Endothelial cell of umbilical vein (primary cell): ENCODE measurements around the gene ADAM23. TPM values are rescaled to one million over a fixed set of nuclear protein-coding genes. Genes with fewer than 3 reads are reported as not detected.

Experiments used
- BruUV-seq: library from RNA; stranded (reverse); fragments of 400-500 nt; replicated peaks from 2 replicates; lab custom pipeline; 2021; lab: Mats Ljungman, UMichigan
- CTCF ChIA-PET: fragments of 300-600, 350-600 bp; sonication (Branson Sonifier 250); formaldehyde crosslinking; loops from one replicate; lab custom pipeline; 2021; ENCODE audit warnings: antibody characterized with exemption, inconsistent platforms; lab: Charles Lee
- POLR2A ChIA-PET: fragments of 300-600, 350-600 bp; sonication (Branson Sonifier 250); formaldehyde crosslinking; loops from one replicate; lab custom pipeline; 2021; ENCODE audit warnings: antibody characterized with exemption, inconsistent platforms; lab: Charles Lee
- DNase-seq: peaks from one replicate; pipeline ENCODE4 v3.0.0-alpha.2; 2011; ENCODE audit warnings: low read depth, low spot score
- FAIRE-seq: peaks from 2 replicates; lab custom pipeline; 2011; peaks lifted over from hg19 to GRCh38; lab: Jason Lieb, UNC
- H2AFZ ChIP-seq: 2 replicates; pipeline ENCODE4 v1.6.0; 2012; ENCODE audit warnings: low read depth, low read length, control low read depth, inconsistent platforms
- H3K27ac ChIP-seq: 2 replicates; pipeline ENCODE4 v1.5.1; 2011; ENCODE audit warnings: low read depth, mild to moderate bottlenecking, control low read depth, low read length, moderate library complexity; ENCODE audit not compliant: insufficient read depth
- H3K27me3 ChIP-seq, 2 experiments: 2 replicates each; pipeline versions ENCODE4 v1.6.0 to v1.6.1; 2011; ENCODE audit warnings: low read length in 2 of 2, mixed read lengths in 1 of 2; ENCODE audit not compliant: control insufficient read depth in 2 of 2, insufficient read depth in 2 of 2
- H3K36me3 ChIP-seq, 2 experiments: 2 replicates in 1 of 2; 3 replicates in 1 of 2; pipeline ENCODE4 v1.5.1; 2011; ENCODE audit warnings: low read length in 2 of 2, mild to moderate bottlenecking in 1 of 2, moderate library complexity in 1 of 2; ENCODE audit not compliant: control insufficient read depth in 2 of 2, insufficient read depth in 2 of 2; ENCODE audit errors: extremely low read depth in 1 of 2
- H3K4me1 ChIP-seq: 3 replicates; pipeline ENCODE4 v1.5.1; 2011; ENCODE audit warnings: mild to moderate bottlenecking, low read length; ENCODE audit not compliant: control insufficient read depth, insufficient read depth; ENCODE audit errors: extremely low read depth
- H3K4me2 ChIP-seq: 2 replicates; pipeline ENCODE4 v1.6.1; 2011; ENCODE audit warnings: low read length, control low read depth, mixed read lengths; ENCODE audit not compliant: insufficient read depth
- H3K4me3 ChIP-seq, 3 experiments: fragments of 200-600 bp in 1 of 3; sonication (generic), shearing (Covaris generic) in 1 of 3; replicated peaks in 1 of 3; 2 replicates each; pipeline ENCODE4 v1.5.1; 2011 to 2016; ENCODE audit warnings: control low read depth in 3 of 3, low read length in 3 of 3, mild to moderate bottlenecking in 2 of 3, inconsistent platforms in 1 of 3, low read depth in 1 of 3, moderate library complexity in 1 of 3; ENCODE audit not compliant: insufficient read depth in 1 of 3
- H3K79me2 ChIP-seq: 2 replicates; pipeline ENCODE4 v1.6.0; 2012; ENCODE audit warnings: low read length, inconsistent platforms; ENCODE audit not compliant: control insufficient read depth, insufficient read depth
- H3K9ac ChIP-seq: replicated peaks from 2 replicates; pipeline ENCODE3; 2011; ENCODE audit warnings: low read length, control low read depth; ENCODE audit not compliant: insufficient read depth; ENCODE audit errors: extremely low read depth
- H3K9me1 ChIP-seq: replicated peaks from 3 replicates; pipeline ENCODE4 v1.6.0; 2011; ENCODE audit warnings: mild to moderate bottlenecking, low read length; ENCODE audit not compliant: control insufficient read depth, insufficient read depth; ENCODE audit errors: extremely low read depth
- H3K9me3 ChIP-seq: replicated peaks from 2 replicates; pipeline ENCODE4 v1.5.1; 2012; ENCODE audit warnings: low read length, inconsistent platforms; ENCODE audit not compliant: control insufficient read depth, insufficient read depth
- H4K20me1 ChIP-seq: replicated peaks from 2 replicates; pipeline ENCODE3; 2011; ENCODE audit warnings: mild to moderate bottlenecking, low read length; ENCODE audit not compliant: control insufficient read depth, insufficient read depth; ENCODE audit errors: extremely low read depth
- EZH2 ChIP-seq: IDR thresholded peaks from 2 replicates; pipeline ENCODE4 v1.6.1; 2012; ENCODE audit warnings: borderline replicate concordance, low read depth, mild to moderate bottlenecking, moderate library complexity, low read length, inconsistent platforms; ENCODE audit not compliant: severe bottlenecking
- FOS ChIP-seq: IDR thresholded peaks from 2 replicates; pipeline ENCODE4 v1.6.1; 2011; ENCODE audit warnings: mild to moderate bottlenecking, low read length, moderate library complexity, borderline replicate concordance; ENCODE audit not compliant: insufficient read depth
- GATA2 ChIP-seq: IDR thresholded peaks from 2 replicates; pipeline ENCODE4 v1.7.0; 2011; ENCODE audit warnings: low read depth, mild to moderate bottlenecking, moderate library complexity, mixed read lengths, low read length; ENCODE audit not compliant: insufficient read length, insufficient read depth
- JUN ChIP-seq: IDR thresholded peaks from 2 replicates; pipeline ENCODE4 v1.6.1; 2011; ENCODE audit warnings: borderline replicate concordance, low read depth; ENCODE audit not compliant: insufficient read length, insufficient read depth
- MAX ChIP-seq: IDR thresholded peaks from 2 replicates; pipeline ENCODE4 v1.6.1; 2011; ENCODE audit not compliant: insufficient read depth, insufficient read length
- MYC ChIP-seq: IDR thresholded peaks from one replicate; pipeline ENCODE4 v1.6.1; 2011; ENCODE audit warnings: mild to moderate bottlenecking, low read depth, low read length
- POLR2A ChIP-seq: IDR thresholded peaks from 2 replicates; pipeline ENCODE4 v1.6.1; 2012; ENCODE audit warnings: low read depth, mild to moderate bottlenecking, control low read depth, low read length
- POLR2AphosphoS5 ChIP-seq: IDR thresholded peaks from 2 replicates; pipeline ENCODE4 v1.6.1; 2012; ENCODE audit warnings: low read depth, mild to moderate bottlenecking, control low read depth, low read length, moderate library complexity; ENCODE audit not compliant: insufficient read depth
- dilution Hi-C: fragments of 300-500 bp; cut with MboI; formaldehyde crosslinking; loops from one replicate; pipeline ENCODE4 v1.15.0; 2019; ENCODE audit warnings: low sequenced_read_pairs; ENCODE audit not compliant: extremely low pct_ligation_motif_present
- intact Hi-C: fragments of 100-400 bp; cut with micrococcal nuclease; formaldehyde crosslinking; loops from one replicate; pipeline ENCODE4 v1.10.0; 2022
- polyA plus RNA-seq, 4 experiments: library from polyadenylated mRNA; depleted of rRNA in 3 of 4; stranded (reverse) in 3 of 4; unstranded in 1 of 4; fragments of >200 nt; gene quantifications; 2 replicates each; pipeline versions ENCODE4 v1.2.1 to v1.2.3, GENCODE V29; 2011 to 2012; ENCODE audit warnings: missing spikeins in 1 of 4
- total RNA-seq: library from RNA; stranded (reverse); gene quantifications from 2 replicates; pipeline ENCODE4 v1.2.3, GENCODE V29; 2021
- TF ChIP-seq, protein P1 (sequence below), 2 donors: IDR thresholded peaks; 1 replicate in 1 of 2; 2 replicates in 1 of 2; pipeline ENCODE4 v1.5.1; 2011; ENCODE audit warnings: low read length in 2 of 2, mild to moderate bottlenecking in 2 of 2, moderate library complexity in 2 of 2, control low read depth in 1 of 2, inconsistent platforms in 1 of 2, low read depth in 1 of 2; ENCODE audit not compliant: insufficient read depth in 1 of 2; ENCODE audit errors: extremely low read depth in 1 of 2

ADAM23 gene
- total and polyA plus RNA-seq, 2 donors (not counting 3 experiments of a cell fraction or from before 2014, with no cell fraction given), result 20.6 to 38.5 TPM

DNA sequence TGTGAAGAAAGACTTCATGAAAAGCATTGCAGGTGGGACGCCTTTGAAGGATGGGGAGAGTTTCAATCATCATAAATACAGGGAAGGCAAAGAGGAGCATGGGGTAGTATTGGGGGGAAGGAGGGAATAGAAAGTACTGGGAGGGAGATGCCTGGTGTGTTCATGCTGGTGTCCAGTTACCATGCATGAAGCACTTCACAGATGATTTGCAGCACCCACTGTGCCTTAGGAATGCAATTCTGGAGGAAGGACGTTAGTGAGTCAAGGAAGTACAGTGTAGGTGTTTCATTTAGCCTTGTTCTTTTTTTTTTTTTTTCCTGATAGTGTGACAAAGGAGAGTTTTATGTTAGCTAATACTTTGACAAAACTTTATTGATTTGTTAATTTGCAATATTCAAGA is 36.8 kb downstream of the ADAM23 start:
- Histone ChIP-seq H4K20me1 (no peaks in the 10 kb centered on the region), H3K4me2 (no peak overlapping the region)

More for the DNA sequence above, 36.8 kb downstream of the ADAM23 start:
- no peak overlapping the region for H3K4me3 ChIP-seq
- no TSS peak for BruUV-seq
- POLR2A ChIA-PET, result no interaction called here
- no peak overlapping the region for H3K27ac ChIP-seq
- H3K79me2 ChIP-seq, result no peaks in the 10 kb centered on the region
- FAIRE-seq, result no peak
- CTCF ChIA-PET, result interaction anchor here (1.2 kb wide), 1 partner anchor 25 kb away, joined by 4 read pairs; no protein-coding TSS in a partner anchor
- H3K9me1 ChIP-seq, result no peaks in the 10 kb centered on the region
- DNase-seq, result no peak
- no peak overlapping the region for H3K9ac ChIP-seq
- peaks cover 0 to 4% of the 10 kb centered on the region in 2 experiments for H3K36me3 ChIP-seq
- H3K9me3 ChIP-seq, result no peaks in the 10 kb centered on the region
- dilution Hi-C loops, result no loop called here
- no peaks in the 10 kb centered on the region for H3K27me3 ChIP-seq
- no peaks in the 10 kb centered on the region for H3K4me1 ChIP-seq
- H2AFZ ChIP-seq, result no peak overlapping the region
- intact Hi-C loops, result no loop called here
- TF ChIP-seq GATA2 (no peak), EZH2 (no peak), JUN (no peak), FOS (no peak), POLR2A (no peak), POLR2AphosphoS5 (no peak), MAX (no peak), MYC (no peak)
- TF ChIP-seq, protein P1, sequence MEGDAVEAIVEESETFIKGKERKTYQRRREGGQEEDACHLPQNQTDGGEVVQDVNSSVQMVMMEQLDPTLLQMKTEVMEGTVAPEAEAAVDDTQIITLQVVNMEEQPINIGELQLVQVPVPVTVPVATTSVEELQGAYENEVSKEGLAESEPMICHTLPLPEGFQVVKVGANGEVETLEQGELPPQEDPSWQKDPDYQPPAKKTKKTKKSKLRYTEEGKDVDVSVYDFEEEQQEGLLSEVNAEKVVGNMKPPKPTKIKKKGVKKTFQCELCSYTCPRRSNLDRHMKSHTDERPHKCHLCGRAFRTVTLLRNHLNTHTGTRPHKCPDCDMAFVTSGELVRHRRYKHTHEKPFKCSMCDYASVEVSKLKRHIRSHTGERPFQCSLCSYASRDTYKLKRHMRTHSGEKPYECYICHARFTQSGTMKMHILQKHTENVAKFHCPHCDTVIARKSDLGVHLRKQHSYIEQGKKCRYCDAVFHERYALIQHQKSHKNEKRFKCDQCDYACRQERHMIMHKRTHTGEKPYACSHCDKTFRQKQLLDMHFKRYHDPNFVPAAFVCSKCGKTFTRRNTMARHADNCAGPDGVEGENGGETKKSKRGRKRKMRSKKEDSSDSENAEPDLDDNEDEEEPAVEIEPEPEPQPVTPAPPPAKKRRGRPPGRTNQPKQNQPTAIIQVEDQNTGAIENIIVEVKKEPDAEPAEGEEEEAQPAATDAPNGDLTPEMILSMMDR (IDR thresholded peaks at IDR 0.05; ENCODE audit: extremely low read depth in 1 of 2, insufficient read depth in 1 of 2, low read depth in 1 of 2, low read length in 2 of 2), result no peak
